MCF 10A (cell line): Measurements from ENCODE around the gene CLMN. TPM values are rescaled to one million over a fixed set of nuclear protein-coding genes. Genes with fewer than 3 reads are reported as not detected.

Source experiments
- BruUV-seq: library from RNA; stranded (reverse); fragments of 400-500 nt; replicated peaks from 2 replicates; lab custom pipeline; 2021; lab: Mats Ljungman, UMichigan
- CTCF ChIA-PET: fragments of 300-600 bp; sonication (Branson Sonifier 250); formaldehyde crosslinking; extraction: SDS; loops from one replicate; lab custom pipeline; 2021; ENCODE audit warnings: antibody characterized with exemption, inconsistent platforms; lab: Yijun Ruan, JAX
- POLR2A ChIA-PET: fragments of 300-600, 350-650 bp; sonication (Branson Sonifier 250); formaldehyde crosslinking; extraction: SDS; loops from one replicate; lab custom pipeline; 2020; ENCODE audit warnings: antibody characterized with exemption, inconsistent platforms; lab: Yijun Ruan, JAX
- DNase-seq: peaks from one replicate; pipeline ENCODE4 v3.0.0-alpha.2; 2018; ENCODE audit not compliant: unreplicated experiment
- H3K27ac Mint-ChIP-seq: one replicate; pipeline ENCODE4 v1.8.0; 2022; ENCODE audit warnings: mild to moderate bottlenecking, low read depth, mixed read lengths; ENCODE audit not compliant: unreplicated experiment
- H3K27me3 Mint-ChIP-seq: one replicate; pipeline ENCODE4 v1.8.0; 2022; ENCODE audit warnings: mixed read lengths; ENCODE audit not compliant: insufficient read depth, unreplicated experiment
- H3K36me3 Mint-ChIP-seq: one replicate; pipeline ENCODE4 v1.8.0; 2022; ENCODE audit warnings: mild to moderate bottlenecking, moderate library complexity, mixed read lengths; ENCODE audit not compliant: insufficient read depth, unreplicated experiment
- H3K4me1 Mint-ChIP-seq: one replicate; pipeline ENCODE4 v1.8.0; 2022; ENCODE audit warnings: mixed read lengths; ENCODE audit not compliant: insufficient read depth, unreplicated experiment
- H3K4me3 Mint-ChIP-seq: one replicate; pipeline ENCODE4 v1.8.0; 2022; ENCODE audit warnings: mild to moderate bottlenecking, moderate library complexity, mixed read lengths; ENCODE audit not compliant: unreplicated experiment
- H3K9me3 Mint-ChIP-seq: one replicate; pipeline ENCODE4 v1.8.0; 2022; ENCODE audit warnings: mixed read lengths; ENCODE audit not compliant: unreplicated experiment
- CTCF ChIP-seq: fragments of 200-600 bp; IDR thresholded peaks from one replicate; pipeline ENCODE4 v1.8.0; 2022; ENCODE audit warnings: antibody characterized with exemption, mild to moderate bottlenecking; ENCODE audit not compliant: unreplicated experiment
- intact Hi-C: fragments of 100-400 bp; cut with micrococcal nuclease; formaldehyde crosslinking; loops from 2 replicates; pipeline ENCODE4 v1.14.1; 2022
- total RNA-seq: library from RNA; stranded (reverse); gene quantifications from 2 replicates; pipeline ENCODE4 v1.2.3, GENCODE V29; 2022

The CLMN gene
- total RNA-seq, 1 experiment from 2014 or later, result 17.9 TPM

GRCh38 chr14:95183532-95184412 lies 135.9 kb downstream of the CLMN start:
- H3K4me1 Mint-ChIP-seq, result no peaks in the 10 kb centered on the region
- no peak overlapping the region for H3K4me3 Mint-ChIP-seq
- no peak for DNase-seq
- peaks cover 10% of the 10 kb centered on the region for H3K36me3 Mint-ChIP-seq
- no peaks in the 10 kb centered on the region for H3K27me3 Mint-ChIP-seq
- H3K9me3 Mint-ChIP-seq, result peaks cover 16% of the 10 kb centered on the region
- ChIA-PET CTCF (interaction anchor here (0.6 to 1.2 kb wide), 7 partner anchors 9 to 276 kb away, joined by 3 to 8 read pairs (median 3); no protein-coding TSS in a partner anchor), POLR2A (interaction anchor here (1.5 kb wide), 1 partner anchor 9 kb away, joined by 4 read pairs; no protein-coding TSS in a partner anchor)
- intact Hi-C loops, result no loop called here
- no TSS peak for BruUV-seq
- H3K27ac Mint-ChIP-seq, result no peak overlapping the region
- no peak for TF ChIP-seq CTCF

GRCh38 chr14:95183082-95183481 lies 136.6 kb downstream of the CLMN start:
- H3K36me3 Mint-ChIP-seq, result peaks cover 9% of the 10 kb centered on the region
- intact Hi-C loops, result no loop called here
- ChIA-PET POLR2A (interaction anchor here (1.5 kb wide), 1 partner anchor 8 kb away, joined by 4 read pairs; no protein-coding TSS in a partner anchor), CTCF (interaction anchor here (0.6 to 1.1 kb wide), 3 partner anchors 12 to 277 kb away, joined by 3 to 6 read pairs (median 3); no protein-coding TSS in a partner anchor)
- no peak overlapping the region for H3K4me3 Mint-ChIP-seq
- H3K27me3 Mint-ChIP-seq, result no peaks in the 10 kb centered on the region
- TF ChIP-seq CTCF, result no peak
- H3K4me1 Mint-ChIP-seq, result no peaks in the 10 kb centered on the region
- BruUV-seq, result no TSS peak
- H3K9me3 Mint-ChIP-seq, result peaks cover 11% of the 10 kb centered on the region
- no peak for DNase-seq
- no peak overlapping the region for H3K27ac Mint-ChIP-seq

- CTCF ChIA-PET, result interaction anchor here (0.6 to 1.1 kb wide), 2 partner anchors 250 to 865 kb away, joined by 3 read pairs; no protein-coding TSS in a partner anchor
- Mint-ChIP-seq H3K4me3 (no peak overlapping the region), H3K27ac (no peak overlapping the region), H3K4me1 (no peaks in the 10 kb centered on the region), H3K9me3 (peaks cover 7% of the 10 kb centered on the region), H3K36me3 (peaks cover 6% of the 10 kb centered on the region), H3K27me3 (no peaks in the 10 kb centered on the region)
- intact Hi-C loops, result no loop called here
- POLR2A ChIA-PET, result no interaction called here
- no peak for DNase-seq
- no peak for TF ChIP-seq CTCF
- no TSS peak for BruUV-seq
These were observed 137.3 kb downstream of the CLMN start for GRCh38 chr14:95182379-95182778.
